Dermis microvascular lymphatic vessel endothelial cell (primary cell): Measurements from ENCODE around the gene AGMO. TPM values are rescaled to one million over a fixed set of nuclear protein-coding genes. Genes with fewer than 3 reads are reported as not detected.
"Not testable (repeated sequence)": the region's sequence is repeated elsewhere in the genome, so short reads cannot be mapped to it uniquely, and the experiment has no call there.

ENCODE experiments used
- DNase-seq, 2 donors: peaks; one replicate each; pipeline versions ENCODE4 v3.0.0 to v3.0.0-alpha.2; 2010; ENCODE audit warnings: low read depth in 2 of 2
- total RNA-seq: library from RNA; depleted of rRNA; stranded (reverse); fragments of >200 nt; gene quantifications from 2 replicates; pipeline ENCODE4 v1.2.1, GENCODE V29; 2014

The AGMO gene
- total RNA-seq, 1 donor from 2014 or later: 1.4 TPM

DNA sequence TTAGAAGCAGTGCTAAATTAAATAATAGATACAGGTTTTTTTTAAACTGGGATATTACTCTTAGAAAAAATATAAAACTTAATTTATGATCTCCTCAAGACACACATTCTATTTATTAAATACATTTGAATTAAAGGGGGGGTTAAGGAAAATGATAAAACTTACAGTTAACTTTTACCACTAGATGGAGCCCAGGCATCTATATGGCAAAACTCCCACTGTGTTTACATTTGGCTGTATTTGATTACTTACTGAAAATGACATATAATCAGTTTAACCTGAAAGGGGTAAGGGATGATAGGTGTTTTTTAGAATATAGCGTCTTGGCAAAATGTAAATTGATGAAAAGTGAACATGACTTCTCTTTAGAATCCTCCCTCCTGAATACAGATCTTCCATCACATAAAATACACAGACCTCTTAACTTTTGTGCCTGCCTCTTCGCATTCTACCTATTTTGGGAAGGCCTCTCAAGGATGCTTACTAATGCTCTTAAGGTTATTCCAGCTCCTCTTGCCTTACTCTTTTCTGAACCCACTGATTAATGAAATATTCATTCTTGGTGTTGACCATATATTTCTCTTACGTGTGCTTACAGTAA is 235.7 kb downstream of the AGMO start:
- peak; percentile 43 to 67 for DNase-seq

DNA sequence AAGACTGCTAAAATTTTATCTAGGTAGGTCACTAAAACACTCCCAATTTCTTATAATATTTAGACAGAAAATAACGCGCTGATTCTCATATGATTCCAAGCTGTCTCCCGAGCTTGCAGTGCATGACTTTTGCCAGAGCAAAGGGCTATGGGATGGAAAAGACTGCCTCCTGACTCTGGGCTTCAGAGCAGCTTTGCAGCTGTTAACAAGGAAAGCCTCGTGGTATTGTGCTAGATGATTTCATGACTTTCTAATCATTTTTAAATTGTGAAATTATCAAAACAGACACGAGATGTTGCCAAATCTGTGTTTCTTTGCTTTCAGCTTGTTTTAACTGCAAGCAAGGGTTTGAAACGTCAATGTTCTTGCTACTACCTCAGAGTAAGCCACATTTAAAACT is 238.3 kb downstream of the AGMO start:
- no peak for DNase-seq

- no peak for DNase-seq
Observed at GRCh38 chr7:15317215-15317614, 244.6 kb downstream of the AGMO start.

- DNase-seq: no peak
Observed at GRCh38 chr7:15315678-15316077, 246.1 kb downstream of the AGMO start.

- DNase-seq: no peak
Observed at GRCh38 chr7:15314922-15315321, 246.9 kb downstream of the AGMO start.

- no peak for DNase-seq
Observed at GRCh38 chr7:15313361-15313760, 248.5 kb downstream of the AGMO start.

DNA sequence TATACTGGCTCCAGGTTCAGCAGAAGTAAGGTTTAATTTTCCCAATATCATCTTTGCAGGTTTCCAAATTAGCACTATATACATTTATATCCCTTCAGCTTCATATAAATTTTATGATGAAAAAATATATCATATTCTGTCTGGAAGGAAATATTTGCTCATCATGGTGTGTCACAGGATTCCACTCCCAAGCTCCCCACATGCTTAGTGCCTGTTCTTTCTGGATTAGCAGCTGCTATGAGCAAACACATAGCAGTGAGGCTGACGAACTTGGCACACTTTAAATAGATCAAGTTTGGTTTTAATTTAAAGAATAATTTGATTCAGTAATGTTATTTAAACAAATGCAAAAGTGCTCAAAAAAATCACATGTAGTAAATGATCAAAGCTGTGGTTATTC is 251.9 kb downstream of the AGMO start:
- DNase-seq: no peak

- DNase-seq: no peak
Observed at GRCh38 chr7:15308821-15309220, 253.0 kb downstream of the AGMO start.

DNA sequence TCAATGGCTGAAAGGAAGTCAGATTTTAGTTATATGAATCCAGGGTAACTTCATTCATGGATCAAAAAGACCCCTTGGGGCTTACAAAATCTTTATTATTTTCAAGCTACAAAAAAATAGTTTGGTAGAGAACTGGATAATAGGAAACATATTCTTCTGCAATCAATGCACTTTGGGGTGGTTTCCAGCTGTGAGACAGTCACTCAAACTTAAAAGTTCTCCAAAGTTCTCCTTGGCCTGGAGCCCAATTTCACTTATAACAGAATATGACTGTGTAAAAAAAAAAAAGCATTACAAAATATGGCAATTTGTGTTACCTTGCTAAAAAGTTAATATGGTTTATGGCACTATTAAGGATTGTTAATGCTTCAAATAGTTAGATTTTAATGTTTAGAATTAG is 255.5 kb downstream of the AGMO start:
- DNase-seq: no peak

- peak; percentile 49 to 55 for DNase-seq
Observed at GRCh38 chr7:15305002-15305600, 256.7 kb downstream of the AGMO start.

DNA sequence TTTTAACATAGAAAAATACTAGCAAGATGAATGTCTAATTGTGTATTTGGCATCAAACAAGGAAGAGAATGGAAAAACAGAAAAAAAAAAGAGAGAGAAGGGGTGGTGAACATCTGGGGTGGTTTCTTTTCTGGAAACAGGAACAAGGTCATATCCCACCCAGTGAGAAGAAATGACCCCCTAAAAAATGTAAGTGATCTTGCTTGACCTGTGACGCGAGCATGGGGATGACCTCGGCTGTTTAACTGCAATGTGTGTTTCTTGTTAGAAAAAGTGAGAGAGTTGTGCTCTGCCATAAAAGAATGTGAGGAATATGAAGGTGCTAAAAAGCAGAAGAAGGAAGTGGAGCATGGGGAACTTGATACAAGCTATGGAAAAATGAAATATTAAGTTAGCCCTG is 258.5 kb downstream of the AGMO start:
- DNase-seq: no peak

DNA sequence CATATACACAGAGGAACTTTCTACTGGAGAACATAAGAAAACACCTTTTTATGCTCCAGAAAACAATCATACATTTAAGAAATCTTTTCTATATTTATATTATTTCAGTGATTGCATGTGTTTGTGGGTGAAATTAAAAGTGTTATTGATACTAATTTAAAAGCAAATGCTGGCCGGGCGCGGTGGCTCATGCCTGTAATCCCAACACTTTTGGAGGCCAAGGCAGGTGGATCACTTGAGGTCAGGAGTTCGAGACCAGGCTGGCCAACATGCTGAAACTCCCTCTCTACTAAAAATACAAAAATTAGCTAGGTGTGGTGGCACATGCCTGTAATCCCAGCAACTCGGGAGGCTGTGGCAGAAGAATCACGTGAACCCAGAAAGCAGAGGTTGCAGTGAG is 260.8 kb downstream of the AGMO start:
- DNase-seq: not testable (repeated sequence)

DNA sequence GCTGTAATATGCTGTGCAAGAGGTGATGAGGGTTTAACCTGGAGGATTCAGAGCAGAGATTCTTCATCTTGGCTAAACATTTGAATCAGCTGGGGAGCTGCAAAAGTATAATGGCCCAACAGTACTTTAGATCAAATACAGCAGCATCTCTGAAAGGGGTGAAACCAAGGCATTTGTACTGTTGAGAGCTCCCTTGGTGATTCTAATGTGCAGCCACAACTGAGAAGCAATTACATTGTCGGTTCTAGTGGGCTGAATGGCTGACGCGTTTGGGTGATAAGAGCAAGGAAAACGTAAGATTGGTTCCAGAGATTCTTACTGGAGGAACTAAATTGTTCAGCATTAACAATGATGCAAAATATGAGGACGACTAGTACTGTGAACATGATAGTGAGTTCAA is 269.7 kb downstream of the AGMO start:
- no peak for DNase-seq

- DNase-seq: no peak
Observed at GRCh38 chr7:15291699-15292098, 270.1 kb downstream of the AGMO start.

DNA sequence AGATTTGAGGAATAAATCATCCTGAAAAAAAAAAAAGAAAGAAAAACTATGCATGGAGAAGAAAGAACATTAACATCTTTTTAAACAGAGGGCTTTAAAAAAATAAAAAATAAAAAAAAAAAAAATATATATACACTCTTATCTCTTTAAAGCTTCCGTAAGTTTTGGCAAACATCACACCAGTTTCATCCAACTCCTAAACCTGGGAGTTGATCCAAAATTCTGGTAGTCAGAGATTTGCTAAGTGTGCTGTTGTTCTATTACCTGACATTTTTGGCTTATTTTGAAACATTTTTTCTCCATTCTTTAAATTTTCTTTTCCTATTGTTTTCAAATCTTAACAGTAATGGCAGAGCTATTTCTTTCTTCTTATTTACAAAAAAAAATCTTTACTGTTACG is 273.1 kb downstream of the AGMO start:
- DNase-seq: peak; percentile 16 to 61

GRCh38 chr7:15284396-15284795 is 277.4 kb downstream of the AGMO start:
- DNase-seq: no peak

DNA sequence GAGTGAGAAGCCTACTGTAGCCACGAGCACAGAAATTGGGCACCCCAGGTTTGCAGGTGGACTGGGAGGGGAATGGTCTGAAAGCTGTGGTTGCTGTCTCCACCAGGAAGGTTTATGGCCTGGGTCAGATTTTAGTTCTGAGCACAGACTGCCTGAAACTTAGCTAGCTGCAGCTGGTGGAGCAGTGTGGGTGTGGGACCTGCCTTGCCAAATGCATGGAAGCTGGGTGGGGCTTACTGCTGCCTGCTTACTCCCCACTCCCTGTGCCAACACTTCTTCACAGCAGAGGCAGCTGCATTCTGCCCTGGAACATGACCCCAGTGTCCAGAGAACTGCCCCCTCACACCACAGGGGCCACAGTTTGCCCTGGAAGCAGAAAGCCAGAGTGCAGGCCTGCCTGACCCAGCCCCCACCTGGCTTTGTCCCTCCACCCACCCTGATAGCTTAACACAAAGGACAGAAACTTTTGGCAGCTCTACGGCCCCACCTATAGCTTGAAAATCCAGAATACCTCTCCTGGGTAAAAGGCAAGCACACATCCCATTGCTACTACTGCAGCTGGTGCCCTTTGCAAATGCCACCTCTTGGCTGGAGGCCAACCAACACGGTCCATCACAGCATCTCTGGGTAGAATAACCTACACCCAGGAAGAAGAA is 281.6 kb downstream of the AGMO start:
- DNase-seq: no peak

GRCh38 chr7:15279640-15280039 is 282.2 kb downstream of the AGMO start:
- no peak for DNase-seq

- no peak for DNase-seq
Observed at GRCh38 chr7:15257689-15258088, 304.1 kb downstream of the AGMO start.

GRCh38 chr7:15252181-15252580 is 309.6 kb downstream of the AGMO start:
- DNase-seq: no peak

GRCh38 chr7:15248514-15248913 is 313.3 kb downstream of the AGMO start:
- no peak for DNase-seq

GRCh38 chr7:15245831-15246230 is 316.0 kb downstream of the AGMO start:
- peak in 1 of 2 donors; percentile 6 for DNase-seq

DNA sequence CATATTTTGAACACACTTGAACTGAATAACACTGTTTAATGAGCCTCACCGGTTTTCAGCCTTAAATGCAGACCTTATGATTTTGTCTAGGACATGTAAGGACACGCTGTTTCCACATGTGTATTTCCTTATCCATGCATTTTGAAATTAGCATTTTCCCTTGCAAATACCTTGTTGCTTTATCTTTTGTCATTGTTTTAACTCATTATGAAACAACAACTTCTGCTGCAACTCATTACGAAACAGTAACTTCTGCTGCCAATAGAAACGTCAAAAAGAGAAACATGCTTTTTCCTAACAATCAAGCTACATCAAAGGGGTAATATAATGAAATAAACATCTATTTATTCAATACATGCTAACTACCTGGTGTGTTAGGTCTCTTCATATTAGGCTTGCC is 322.0 kb downstream of the AGMO start:
- no peak for DNase-seq
